Measurements from ENCODE around the gene SUMF1. TPM values are rescaled to one million over a fixed set of nuclear protein-coding genes. Genes with fewer than 3 reads are reported as not detected.
A peak's percentile ranks its signal among the peaks of the same experiment; 100 is the strongest.

SUMF1 gene
- total RNA-seq, 1 donor from 2014 or later = 35.4 TPM

- no peak for TF ChIP-seq CTCF (IDR thresholded peaks at IDR 0.05)
- H3K4me1 ChIP-seq = peaks cover 12% of the 10 kb centered on the region
- no peak overlapping the region for H3K27ac ChIP-seq
- no peaks in the 10 kb centered on the region for H3K36me3 ChIP-seq
- DNase-seq = peak; percentile 55
- H3K27me3 ChIP-seq (ENCODE audit: low read depth) = no peaks in the 10 kb centered on the region
- no peaks in the 10 kb centered on the region for H3K9me3 ChIP-seq
- ATAC-seq = peak; percentile 90 to 91
- H3K4me3 ChIP-seq = no peak overlapping the region
- intact Hi-C loops (cut with DNase I) = no loop called here
These were observed 7.8 kb upstream of the SUMF1 start for GRCh38 chr3:4474683-4475490.

- intact Hi-C loops (cut with DNase I) = no loop called here
- TF ChIP-seq CTCF (IDR thresholded peaks at IDR 0.05) = no peak
- no peaks in the 10 kb centered on the region for H3K36me3 ChIP-seq
- no peak overlapping the region for H3K4me3 ChIP-seq
- no peak overlapping the region for H3K27ac ChIP-seq
- H3K9me3 ChIP-seq = no peaks in the 10 kb centered on the region
- no peak for DNase-seq
- ATAC-seq = no peak
- peaks cover 8% of the 10 kb centered on the region for H3K4me1 ChIP-seq
- no peaks in the 10 kb centered on the region for H3K27me3 ChIP-seq (ENCODE audit: low read depth)
These were observed 5.7 kb upstream of the SUMF1 start for GRCh38 chr3:4472766-4473165.

- Histone ChIP-seq H3K27ac (no peak overlapping the region), H3K9me3 (no peaks in the 10 kb centered on the region), H3K4me1 (peaks cover 11% of the 10 kb centered on the region), H3K27me3 (ENCODE audit: low read depth) (no peaks in the 10 kb centered on the region), H3K4me3 (no peak overlapping the region), H3K36me3 (no peaks in the 10 kb centered on the region)
- DNase-seq (no peak), ATAC-seq (no peak)
- no peak for TF ChIP-seq CTCF (IDR thresholded peaks at IDR 0.05)
- intact Hi-C loops (cut with DNase I) = no loop called here
These were observed 5.2 kb upstream of the SUMF1 start for GRCh38 chr3:4472312-4472711.

GRCh38 chr3:4471907-4472306 is 4.8 kb upstream of the SUMF1 start:
- H3K36me3 ChIP-seq = no peaks in the 10 kb centered on the region
- ATAC-seq (no peak), DNase-seq (no peak)
- H3K4me3 ChIP-seq = no peak overlapping the region
- no peaks in the 10 kb centered on the region for H3K27me3 ChIP-seq (ENCODE audit: low read depth)
- peaks cover 13% of the 10 kb centered on the region for H3K4me1 ChIP-seq
- H3K27ac ChIP-seq = no peak overlapping the region
- no peaks in the 10 kb centered on the region for H3K9me3 ChIP-seq
- no peak for TF ChIP-seq CTCF (IDR thresholded peaks at IDR 0.05)
- intact Hi-C loops (cut with DNase I) = no loop called here

GRCh38 chr3:4467522-4467867 is 426 bp upstream of the SUMF1 start:
- H3K27ac ChIP-seq = peak overlapping the region; percentile 96
- peaks cover 15% of the 10 kb centered on the region for H3K4me1 ChIP-seq
- no peaks in the 10 kb centered on the region for H3K9me3 ChIP-seq
- ATAC-seq (no peak), DNase-seq (no peak)
- H3K27me3 ChIP-seq (ENCODE audit: low read depth) = no peaks in the 10 kb centered on the region
- TF ChIP-seq CTCF (IDR thresholded peaks at IDR 0.05) = no peak
- H3K4me3 ChIP-seq = peak overlapping the region; percentile 100
- intact Hi-C loops (cut with DNase I) = no loop called here
- H3K36me3 ChIP-seq = no peaks in the 10 kb centered on the region
